ENCODE measurements around the gene ACSL1. TPM values are rescaled to one million over a fixed set of nuclear protein-coding genes. Genes with fewer than 3 reads are reported as not detected.

Gene ACSL1
- total RNA-seq, 1 experiment from 2014 or later, result 3.5 TPM

- no peak overlapping the region for H4K5ac ChIP-seq (ENCODE audit: insufficient read length, low read depth, low read length)
- H4K8ac ChIP-seq (replicated peaks; ENCODE audit: insufficient read length, low read depth, low read length), result no peak overlapping the region
- no peaks in the 10 kb centered on the region for H4K20me1 ChIP-seq (ENCODE audit: control insufficient read depth, insufficient read depth, insufficient read length)
- H4K91ac ChIP-seq (ENCODE audit: insufficient read length, low read depth, low read length), result no peak overlapping the region
- H3K23me2 ChIP-seq (ENCODE audit: insufficient read length, low read depth, low read length, poor library complexity, severe bottlenecking), result no peaks in the 10 kb centered on the region
- no peak overlapping the region for H3K23ac ChIP-seq (ENCODE audit: insufficient read length, low read depth, low read length)
- H2BK5ac ChIP-seq (ENCODE audit: insufficient read length, low read length), result no peak overlapping the region
- H3K9ac ChIP-seq (ENCODE audit: extremely low read depth, insufficient read length, low read length), result no peak overlapping the region
- no peak overlapping the region for H3K18ac ChIP-seq (ENCODE audit: insufficient read length, low read depth, low read length)
- no peaks in the 10 kb centered on the region; a peak in 1 of 4 replicates for H3K4me1 Mint-ChIP-seq
- no peaks in the 10 kb centered on the region for H3K9me3 ChIP-seq (ENCODE audit: control insufficient read depth, low read depth, low read length)
- no peak overlapping the region for H2AK5ac ChIP-seq (ENCODE audit: insufficient read length, low read length)
- H3K56ac ChIP-seq (ENCODE audit: insufficient read length, low read depth, low read length), result no peak overlapping the region
- no peak overlapping the region for H3K14ac ChIP-seq (ENCODE audit: insufficient read depth, low read length)
- no peak overlapping the region for H2BK15ac ChIP-seq (ENCODE audit: low read depth, low read length)
- WGBS (ENCODE audit: extremely low coverage, insufficient read length, low lambda C conversion rate), result no CpG with 5 or more reads among the region's 1 CpG
- H3K27ac ChIP-seq (ENCODE audit: insufficient read length, low read depth, low read length), result no peak overlapping the region
- no peak for DNase-seq
- H3K4me3 Mint-ChIP-seq, result no peak overlapping the region
- TF ChIP-seq CTCF (conservative IDR thresholded peaks at IDR 0.05), result no peak
- no peak overlapping the region for H2BK120ac ChIP-seq (ENCODE audit: low read depth, low read length, poor library complexity, severe bottlenecking)
- no peaks in the 10 kb centered on the region for H3K27me3 ChIP-seq (ENCODE audit: insufficient read depth, low read length)
- H3K4me2 ChIP-seq (ENCODE audit: insufficient read depth, insufficient read length, low read length), result no peak overlapping the region
- no peak overlapping the region for H3K27ac Mint-ChIP-seq
- H3K36me3 Mint-ChIP-seq (ENCODE audit: insufficient read depth in 1 of 3, low read depth in 3 of 3), result no peaks in the 10 kb centered on the region
- no peaks in the 10 kb centered on the region; the same call in 1 of the 2 replicates for H3K27me3 Mint-ChIP-seq (ENCODE audit: low read depth)
- H3T11ph ChIP-seq (ENCODE audit: low read length), result no peak overlapping the region
- no peak overlapping the region for H2AFZ ChIP-seq (ENCODE audit: low read length)
- no peak overlapping the region for H3K4ac ChIP-seq (ENCODE audit: low read depth, low read length)
- H3K4me1 ChIP-seq (ENCODE audit: insufficient read depth, low read length), result no peaks in the 10 kb centered on the region
- H3K79me1 ChIP-seq (ENCODE audit: insufficient read depth, low read depth, low read length, poor library complexity, severe bottlenecking), result no peaks in the 10 kb centered on the region
- no peak overlapping the region for H2BK12ac ChIP-seq (ENCODE audit: insufficient read length, low read depth, low read length)
- no peaks in the 10 kb centered on the region for H3K9me3 Mint-ChIP-seq
- no peak overlapping the region for H2BK20ac ChIP-seq (ENCODE audit: low read depth, low read length, poor library complexity, severe bottlenecking)
- no peaks in the 10 kb centered on the region for H3K79me2 ChIP-seq (ENCODE audit: insufficient read depth, low read length)
Measured at GRCh38 chr4:184856277-184856609, 30.5 kb upstream of the ACSL1 start.
